Glutamatergic neuron (in vitro differentiated cells): ENCODE measurements around the gene CNTFR. TPM values are rescaled to one million over a fixed set of nuclear protein-coding genes. Genes with fewer than 3 reads are reported as not detected.

Experiments used
- DNase-seq: peaks from one replicate; pipeline ENCODE4 v3.0.0; 2022
- H3K27ac Mint-ChIP-seq: one replicate; pipeline ENCODE4 v1.8.0; 2020; ENCODE audit warnings: mild to moderate bottlenecking, mixed read lengths, inconsistent platforms; ENCODE audit not compliant: unreplicated experiment
- H3K27me3 Mint-ChIP-seq: one replicate; pipeline ENCODE4 v1.8.0; 2020; ENCODE audit warnings: mild to moderate bottlenecking, moderate library complexity, mixed read lengths, inconsistent platforms; ENCODE audit not compliant: unreplicated experiment
- H3K36me3 Mint-ChIP-seq: one replicate; pipeline ENCODE4 v1.8.0; 2020; ENCODE audit warnings: mild to moderate bottlenecking, mixed read lengths, inconsistent platforms; ENCODE audit not compliant: unreplicated experiment
- H3K4me1 Mint-ChIP-seq: one replicate; pipeline ENCODE4 v1.8.0; 2020; ENCODE audit warnings: mild to moderate bottlenecking, low read depth, mixed read lengths, inconsistent platforms; ENCODE audit not compliant: unreplicated experiment
- H3K4me3 Mint-ChIP-seq: one replicate; pipeline ENCODE4 v1.8.0; 2020; ENCODE audit warnings: mild to moderate bottlenecking, mixed read lengths, inconsistent platforms; ENCODE audit not compliant: unreplicated experiment
- H3K9me3 Mint-ChIP-seq: one replicate; pipeline ENCODE4 v1.8.0; 2020; ENCODE audit warnings: mild to moderate bottlenecking, moderate library complexity, mixed read lengths, inconsistent platforms; ENCODE audit not compliant: unreplicated experiment
- total RNA-seq: library from RNA; stranded (reverse); fragmentation: NEBNext Ultra II Directional; extraction: Animal tissue kit (Norgen Biotek cat#: 25700); gene quantifications from one replicate; pipeline ENCODE4 v1.2.1, GENCODE V29; 2021; ENCODE audit not compliant: unreplicated experiment
- TF ChIP-seq, protein P1 (sequence below): fragments of 200-600 bp; sonication (generic); IDR thresholded peaks from one replicate; pipeline ENCODE4 v1.5.0; 2021; ENCODE audit not compliant: partially characterized antibody, unreplicated experiment

The CNTFR gene
- total RNA-seq, 1 donor from 2014 or later: 170 TPM

DNA sequence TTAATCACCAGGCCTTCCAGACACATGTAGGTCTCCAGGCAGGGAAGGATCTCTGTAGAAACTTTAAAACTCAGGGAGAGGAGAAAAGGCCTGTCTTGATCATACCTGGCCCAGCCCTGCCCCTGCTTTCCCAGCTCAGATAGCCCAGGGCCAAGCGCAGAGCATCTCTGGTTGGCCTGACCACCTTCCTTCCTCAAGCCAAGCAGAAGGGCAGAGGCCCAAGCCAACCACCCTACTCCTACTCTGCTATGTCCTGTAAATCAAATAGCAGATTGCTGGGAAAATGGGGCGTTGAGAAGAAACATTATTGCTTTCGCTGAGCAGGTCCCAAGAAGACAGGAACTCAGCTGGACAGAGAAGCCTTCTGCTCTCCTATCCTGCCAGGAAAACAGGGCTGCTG is 81.1 kb downstream of the CNTFR start:
- no peak overlapping the region for H3K4me3 Mint-ChIP-seq
- peaks cover 28% of the 10 kb centered on the region for H3K4me1 Mint-ChIP-seq
- TF ChIP-seq, protein P1, sequence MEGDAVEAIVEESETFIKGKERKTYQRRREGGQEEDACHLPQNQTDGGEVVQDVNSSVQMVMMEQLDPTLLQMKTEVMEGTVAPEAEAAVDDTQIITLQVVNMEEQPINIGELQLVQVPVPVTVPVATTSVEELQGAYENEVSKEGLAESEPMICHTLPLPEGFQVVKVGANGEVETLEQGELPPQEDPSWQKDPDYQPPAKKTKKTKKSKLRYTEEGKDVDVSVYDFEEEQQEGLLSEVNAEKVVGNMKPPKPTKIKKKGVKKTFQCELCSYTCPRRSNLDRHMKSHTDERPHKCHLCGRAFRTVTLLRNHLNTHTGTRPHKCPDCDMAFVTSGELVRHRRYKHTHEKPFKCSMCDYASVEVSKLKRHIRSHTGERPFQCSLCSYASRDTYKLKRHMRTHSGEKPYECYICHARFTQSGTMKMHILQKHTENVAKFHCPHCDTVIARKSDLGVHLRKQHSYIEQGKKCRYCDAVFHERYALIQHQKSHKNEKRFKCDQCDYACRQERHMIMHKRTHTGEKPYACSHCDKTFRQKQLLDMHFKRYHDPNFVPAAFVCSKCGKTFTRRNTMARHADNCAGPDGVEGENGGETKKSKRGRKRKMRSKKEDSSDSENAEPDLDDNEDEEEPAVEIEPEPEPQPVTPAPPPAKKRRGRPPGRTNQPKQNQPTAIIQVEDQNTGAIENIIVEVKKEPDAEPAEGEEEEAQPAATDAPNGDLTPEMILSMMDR: no peak
- peaks cover 6% of the 10 kb centered on the region for H3K9me3 Mint-ChIP-seq
- H3K36me3 Mint-ChIP-seq: peaks cover 5% of the 10 kb centered on the region
- H3K27ac Mint-ChIP-seq: no peak overlapping the region
- DNase-seq: no peak
- peaks cover 3% of the 10 kb centered on the region for H3K27me3 Mint-ChIP-seq

DNA sequence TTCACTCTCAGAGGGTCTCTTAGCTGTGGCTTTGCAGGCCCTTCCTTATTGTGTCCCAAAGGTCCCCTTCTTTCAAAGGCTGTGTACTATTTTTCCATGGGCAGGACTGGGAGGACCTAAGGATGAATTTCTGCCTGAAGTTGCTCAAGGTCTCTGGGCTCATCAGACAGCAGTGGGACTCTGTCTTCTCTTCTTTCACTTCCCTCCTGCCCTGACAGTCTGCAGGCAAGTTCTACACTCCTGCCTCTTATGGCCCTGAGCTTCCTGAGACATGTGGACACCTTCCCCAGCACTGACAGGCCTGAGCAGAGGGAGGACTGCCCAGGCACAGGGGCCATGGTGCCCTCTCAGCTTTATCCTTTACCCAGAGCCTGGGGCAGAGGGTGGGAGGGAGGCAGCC is 81.6 kb downstream of the CNTFR start:
- Mint-ChIP-seq H3K27ac (no peak overlapping the region), H3K4me3 (no peak overlapping the region), H3K4me1 (peaks cover 23% of the 10 kb centered on the region), H3K36me3 (peaks cover 5% of the 10 kb centered on the region), H3K27me3 (peaks cover 3% of the 10 kb centered on the region), H3K9me3 (peaks cover 6% of the 10 kb centered on the region)
- TF ChIP-seq, protein P1: no peak
- DNase-seq: no peak

DNA sequence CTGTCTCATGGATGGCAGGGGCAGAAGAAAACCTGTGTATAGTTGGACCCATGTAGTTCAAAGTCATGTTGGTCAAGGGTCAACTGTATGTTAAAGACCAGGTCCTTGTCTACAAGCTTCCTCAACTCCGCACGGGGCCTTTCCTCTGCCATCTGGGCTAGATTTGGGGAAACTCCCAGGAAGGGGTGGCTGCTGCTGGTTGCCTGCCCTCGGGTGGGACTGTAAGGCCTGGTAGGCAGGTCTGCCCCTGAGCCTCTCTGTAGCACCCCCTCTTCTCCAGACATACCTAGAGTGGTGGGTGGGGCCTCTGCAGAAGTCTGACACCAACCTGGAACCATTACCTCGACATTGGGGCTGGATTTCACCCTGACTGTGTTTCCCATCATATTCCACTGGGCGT is 82.0 kb downstream of the CNTFR start:
- H3K4me1 Mint-ChIP-seq: peaks cover 19% of the 10 kb centered on the region
- H3K4me3 Mint-ChIP-seq: no peak overlapping the region
- H3K9me3 Mint-ChIP-seq: peaks cover 6% of the 10 kb centered on the region
- H3K36me3 Mint-ChIP-seq: peaks cover 5% of the 10 kb centered on the region
- peaks cover 3% of the 10 kb centered on the region for H3K27me3 Mint-ChIP-seq
- TF ChIP-seq, protein P1: no peak
- DNase-seq: no peak
- no peak overlapping the region for H3K27ac Mint-ChIP-seq

DNA sequence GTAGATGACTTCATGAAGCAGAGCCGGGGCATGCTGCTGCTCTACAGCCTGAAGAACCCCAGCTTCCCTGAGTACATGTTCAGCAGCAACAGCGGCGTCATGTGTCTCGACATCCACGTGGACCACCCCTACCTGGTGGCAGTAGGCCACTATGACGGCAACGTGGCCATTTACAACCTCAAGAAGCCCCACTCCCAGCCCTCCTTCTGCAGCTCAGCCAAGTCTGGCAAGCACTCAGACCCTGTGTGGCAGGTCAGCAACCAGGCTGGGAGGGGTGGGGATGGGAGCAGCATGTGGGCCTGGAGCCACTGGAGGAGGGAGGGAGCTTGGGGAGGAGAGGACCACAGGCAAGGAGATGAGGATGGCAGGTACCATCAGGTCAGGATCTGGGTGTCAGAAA is 82.9 kb downstream of the CNTFR start:
- Mint-ChIP-seq H3K4me3 (no peak overlapping the region), H3K9me3 (peaks cover 6% of the 10 kb centered on the region), H3K4me1 (peaks cover 16% of the 10 kb centered on the region), H3K27me3 (peaks cover 3% of the 10 kb centered on the region), H3K36me3 (peaks cover 5% of the 10 kb centered on the region), H3K27ac (no peak overlapping the region)
- DNase-seq: no peak
- TF ChIP-seq, protein P1: no peak

DNA sequence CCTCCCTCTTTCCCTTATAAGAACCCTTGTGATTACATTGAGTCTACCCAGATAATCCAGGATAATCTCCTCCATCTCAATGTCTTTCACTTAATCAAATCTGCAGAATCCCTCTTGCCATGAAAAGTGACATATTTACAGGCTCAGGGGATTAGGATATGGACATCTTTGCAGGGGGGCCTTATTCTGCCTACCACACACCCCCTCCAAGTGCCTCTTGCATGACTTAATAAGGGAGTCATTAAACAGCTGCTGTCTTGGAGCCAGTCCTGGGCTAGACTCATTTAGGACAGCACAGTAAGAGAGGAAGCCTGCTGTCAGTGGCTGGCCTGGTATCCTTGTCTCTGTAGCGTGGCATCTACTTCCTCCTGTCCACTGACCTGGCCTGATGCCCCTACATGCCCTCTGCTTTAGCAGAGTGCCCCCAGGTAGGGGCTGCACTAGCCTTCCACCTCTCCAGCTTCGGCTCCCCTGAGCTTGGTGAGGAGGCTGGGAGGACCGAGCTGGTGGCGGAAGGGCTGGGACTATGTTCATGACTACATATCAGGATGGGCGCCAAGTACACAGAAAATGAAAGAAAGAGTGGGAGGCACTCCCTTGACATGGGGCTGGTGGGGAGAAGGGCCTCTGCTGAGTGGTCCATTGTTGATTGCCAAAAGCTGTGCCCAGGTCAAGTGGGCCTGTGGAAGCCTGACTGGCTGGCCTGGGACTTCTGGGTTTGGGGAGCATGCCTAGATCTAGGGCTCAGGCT is 84.0 kb downstream of the CNTFR start:
- H3K4me3 Mint-ChIP-seq: no peak overlapping the region
- no peak for DNase-seq
- peaks cover 3% of the 10 kb centered on the region for H3K27me3 Mint-ChIP-seq
- H3K27ac Mint-ChIP-seq: peak overlapping the region; percentile 9
- peaks cover 5% of the 10 kb centered on the region for H3K36me3 Mint-ChIP-seq
- TF ChIP-seq, protein P1: no peak
- H3K9me3 Mint-ChIP-seq: peaks cover 6% of the 10 kb centered on the region
- H3K4me1 Mint-ChIP-seq: peaks cover 13% of the 10 kb centered on the region
